ENCODE results near the gene EZR. TPM values are rescaled to one million over a fixed set of nuclear protein-coding genes. Genes with fewer than 3 reads are reported as not detected.

Gene EZR
- total and polyA plus RNA-seq, 9 of the 15 experiments (the other 6 are each of a cell fraction or from before 2014, with no cell fraction given): 36.5 to 162 (median 104) TPM

DNA sequence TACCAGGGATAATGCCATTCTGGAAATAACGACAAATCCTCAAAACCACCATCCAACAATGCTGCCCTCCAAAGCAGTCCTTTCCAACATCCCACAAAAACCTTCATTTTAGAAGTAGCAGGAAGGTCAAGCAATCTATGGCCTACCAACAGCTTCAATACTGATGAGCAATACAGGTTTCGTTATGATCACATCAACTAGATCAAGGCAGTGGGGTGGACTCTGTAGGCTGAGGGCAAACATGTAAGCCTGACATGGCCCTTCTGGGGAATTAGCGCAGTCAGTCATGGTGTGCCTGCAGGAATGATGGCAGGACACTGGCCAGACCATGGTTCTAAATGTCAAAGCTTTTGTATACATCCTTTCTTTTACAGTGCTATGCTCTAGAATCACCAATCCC lies 41.7 kb downstream of the EZR start:
- H4K20me1 ChIP-seq (replicated peaks; ENCODE audit: control insufficient read depth, insufficient read depth, low read length): peaks cover 3% of the 10 kb centered on the region
- 91% methylated on average over 3 of the region's 3 CpGs for WGBS (ENCODE audit: insufficient coverage, low coverage, missing lambda C conversion rate)
- no peak overlapping the region for H3K4me2 ChIP-seq (ENCODE audit: insufficient read depth, low read length)
- H3K4me3 ChIP-seq: no peak overlapping the region
- POLR2A ChIA-PET: interaction anchor here (0.7 kb wide), 1 partner anchor 291 kb away, joined by 3 read pairs; no protein-coding TSS in a partner anchor
- H3K4me1 ChIP-seq (replicated peaks in 1 of 2; ENCODE audit: control insufficient read depth in 2 of 2, insufficient read depth in 2 of 2, low read length in 2 of 2): no peaks in the 10 kb centered on the region
- in situ Hi-C loops (cut with MboI) (no loop called here), intact Hi-C loops (cut with micrococcal nuclease) (no loop called here)
- CTCF ChIA-PET (ENCODE audit: low intra/inter-chr PET ratio): no interaction called here
- TF ChIP-seq GTF2A2 (tag; IDR thresholded peaks at IDR 0.05) (no peak), FOS (IDR thresholded peaks at IDR 0.05; ENCODE audit: extremely low read depth, insufficient read length) (no peak), IFI16 (CRISPR knock-in tag; IDR thresholded peaks at IDR 0.05) (no peak), SNRNP70 (optimal IDR thresholded peaks at IDR 0.05; ENCODE audit: low read depth, low read length) (no peak), ETV5 (CRISPR knock-in tag; IDR thresholded peaks at IDR 0.05; ENCODE audit: low read depth) (no peak), YBX1 (IDR thresholded peaks at IDR 0.05) (no peak), MCM7 (IDR thresholded peaks at IDR 0.05) (no peak), CXXC5 (CRISPR knock-in tag; IDR thresholded peaks at IDR 0.05) (no peak), MYC (IDR thresholded peaks at IDR 0.05; ENCODE audit: low read depth, low read length) (no peak), MYC (CRISPR knock-in tag; IDR thresholded peaks at IDR 0.05; ENCODE audit: borderline replicate concordance, low read depth) (no peak), RREB1 (CRISPR knock-in tag; IDR thresholded peaks at IDR 0.05) (no peak)
- TF ChIP-seq, protein P1, sequence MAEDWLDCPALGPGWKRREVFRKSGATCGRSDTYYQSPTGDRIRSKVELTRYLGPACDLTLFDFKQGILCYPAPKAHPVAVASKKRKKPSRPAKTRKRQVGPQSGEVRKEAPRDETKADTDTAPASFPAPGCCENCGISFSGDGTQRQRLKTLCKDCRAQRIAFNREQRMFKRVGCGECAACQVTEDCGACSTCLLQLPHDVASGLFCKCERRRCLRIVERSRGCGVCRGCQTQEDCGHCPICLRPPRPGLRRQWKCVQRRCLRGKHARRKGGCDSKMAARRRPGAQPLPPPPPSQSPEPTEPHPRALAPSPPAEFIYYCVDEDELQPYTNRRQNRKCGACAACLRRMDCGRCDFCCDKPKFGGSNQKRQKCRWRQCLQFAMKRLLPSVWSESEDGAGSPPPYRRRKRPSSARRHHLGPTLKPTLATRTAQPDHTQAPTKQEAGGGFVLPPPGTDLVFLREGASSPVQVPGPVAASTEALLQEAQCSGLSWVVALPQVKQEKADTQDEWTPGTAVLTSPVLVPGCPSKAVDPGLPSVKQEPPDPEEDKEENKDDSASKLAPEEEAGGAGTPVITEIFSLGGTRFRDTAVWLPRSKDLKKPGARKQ (CRISPR knock-in tag; IDR thresholded peaks at IDR 0.05): no peak
- H2AFZ ChIP-seq (ENCODE audit: low read depth, low read length): no peak overlapping the region
- no peak for FAIRE-seq
- no TSS peak for BruUV-seq (replicated peaks)
- peaks cover 94% of the 10 kb centered on the region for H3K36me3 ChIP-seq (ENCODE audit: control insufficient read depth, insufficient read depth, low read length)
- no peaks in the 10 kb centered on the region for H3K27me3 ChIP-seq (ENCODE audit: control insufficient read depth in 2 of 2, insufficient read depth in 2 of 2, low read length in 2 of 2)
- no peaks in the 10 kb centered on the region for H3K9me3 ChIP-seq (replicated peaks; ENCODE audit: control insufficient read depth, insufficient read depth, low read depth, low read length)
- ATAC-seq: no peak
- no peak for DNase-seq (ENCODE audit: extremely low read depth in 1 of 4, low spot score in 3 of 4)
- no peaks in the 10 kb centered on the region for H3K79me2 ChIP-seq (ENCODE audit: control insufficient read depth, insufficient read depth, low read length)
- H3K27ac ChIP-seq (ENCODE audit: extremely low read depth, low read depth, low read length): no peak overlapping the region
- no peaks in the 10 kb centered on the region for H3K9me1 ChIP-seq (ENCODE audit: control insufficient read depth, insufficient read depth, low read length)
- no peak overlapping the region for H3K9ac ChIP-seq (ENCODE audit: insufficient read depth in 1 of 2, low read depth in 2 of 2, low read length in 2 of 2)
